ENCODE data around the gene GYS1.

GYS1 gene

DNA sequence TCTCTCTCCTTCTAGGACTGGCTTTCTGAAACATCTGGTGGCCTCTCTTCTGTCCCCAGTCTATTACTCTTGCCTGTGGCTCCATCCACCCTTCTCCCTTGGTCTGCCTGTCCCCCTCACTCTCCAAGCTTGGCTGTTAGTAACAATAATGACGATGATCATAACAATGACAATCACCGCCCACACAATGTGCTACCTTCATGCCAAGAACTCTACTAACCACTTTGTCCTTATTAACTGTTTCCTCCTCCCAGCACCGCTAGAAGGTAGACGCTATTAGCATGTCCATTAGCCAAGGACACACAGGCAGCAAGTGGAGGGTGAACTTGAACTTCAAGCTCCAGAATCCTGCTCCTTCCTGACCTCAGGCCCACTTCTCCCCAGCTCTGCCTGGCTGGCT, 2.7 kb downstream of the GYS1 start:
- DNase-seq (ENCODE audit: low spot score): no peak

DNA sequence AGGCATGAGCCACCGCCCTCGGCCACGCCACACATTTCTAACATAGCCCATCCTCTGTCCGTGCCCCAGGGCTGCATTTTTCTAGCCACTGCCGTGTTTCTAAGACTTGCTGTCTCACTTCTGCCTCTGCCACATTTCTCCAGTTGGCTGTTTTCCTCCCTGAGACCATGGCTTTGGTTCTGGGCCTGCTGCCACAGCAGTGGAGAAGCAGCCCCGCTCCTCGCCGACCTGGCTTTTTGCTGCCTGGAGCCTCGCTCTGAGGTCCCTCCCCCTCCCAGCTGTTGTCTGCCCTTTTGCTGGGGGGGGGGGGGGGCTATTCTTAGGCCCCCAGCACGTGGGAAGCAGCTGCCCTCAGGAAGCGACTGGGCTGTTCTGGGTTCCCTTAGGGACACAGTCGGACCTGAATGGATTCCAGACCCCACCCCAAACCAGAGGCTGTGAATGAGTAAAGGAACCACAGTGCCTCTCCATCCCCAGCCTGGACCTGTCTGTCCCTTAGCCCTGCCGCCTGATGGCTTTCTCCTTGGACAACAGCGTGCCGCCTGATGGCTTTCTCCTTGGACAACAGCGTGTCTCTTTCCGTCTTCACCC, 3.3 kb downstream of the GYS1 start:
- DNase-seq (ENCODE audit: low spot score): no peak

DNA sequence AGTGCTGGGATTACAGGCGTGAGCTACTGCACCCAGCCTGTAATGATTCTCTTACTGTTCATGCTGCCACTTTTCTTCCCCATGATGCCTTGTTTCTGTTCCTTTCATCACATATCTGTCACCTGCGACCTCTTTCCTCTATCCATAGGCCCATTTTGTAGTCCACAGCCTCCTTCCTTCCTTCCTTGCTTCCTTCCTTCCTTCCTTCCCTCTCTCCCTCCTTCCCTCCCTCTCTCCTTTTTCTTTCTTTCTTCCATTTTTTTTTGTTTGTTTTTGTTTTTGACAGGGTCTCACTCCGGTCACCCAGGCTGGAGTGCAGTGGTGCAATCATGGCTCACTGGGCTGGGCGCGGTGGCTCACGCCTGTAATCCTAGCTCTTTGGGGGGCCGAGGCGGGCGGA, 4.2 kb downstream of the GYS1 start:
- DNase-seq (ENCODE audit: low spot score): no peak

DNA sequence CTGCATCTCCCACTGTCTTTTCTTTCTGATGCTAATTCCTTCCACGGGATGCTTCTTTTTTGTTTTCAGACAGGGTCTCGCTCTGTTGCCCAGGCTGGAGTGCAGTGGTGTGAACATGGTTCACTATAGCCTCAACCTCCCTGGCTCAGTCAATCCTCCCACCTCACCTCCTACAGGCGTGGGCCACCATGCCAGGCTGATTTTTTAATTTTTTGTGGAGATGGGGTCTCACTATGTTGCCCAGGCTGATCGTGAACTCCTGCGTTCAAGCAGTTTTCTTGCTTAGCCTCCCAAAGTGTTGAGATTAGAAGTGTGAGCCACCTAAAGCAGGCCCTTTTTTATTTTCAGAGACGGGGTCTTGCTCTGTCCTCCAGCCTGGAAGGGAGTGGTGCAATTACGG, 4.8 kb downstream of the GYS1 start:
- no peak for DNase-seq (ENCODE audit: low spot score)

DNA sequence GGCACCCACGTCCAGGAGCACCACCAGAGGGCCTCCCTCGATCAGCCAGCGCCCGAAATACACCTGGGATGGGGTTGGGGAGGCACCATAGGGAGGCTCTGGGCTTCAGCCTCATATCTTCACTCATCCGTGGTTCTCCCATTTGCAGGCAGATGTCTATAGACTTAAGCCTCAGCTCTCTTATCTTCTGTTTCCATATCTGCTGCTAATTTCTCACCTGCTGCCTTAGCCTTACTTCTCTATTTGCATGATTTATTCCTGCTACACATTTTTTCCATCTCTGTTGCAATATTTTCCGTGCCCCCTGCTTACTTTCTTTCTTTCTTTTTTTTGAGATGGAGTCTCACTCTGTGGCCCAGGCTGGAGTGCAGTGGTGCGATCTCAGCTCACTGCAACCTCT, 5.8 kb downstream of the GYS1 start:
- no peak for DNase-seq (ENCODE audit: low spot score)

DNA sequence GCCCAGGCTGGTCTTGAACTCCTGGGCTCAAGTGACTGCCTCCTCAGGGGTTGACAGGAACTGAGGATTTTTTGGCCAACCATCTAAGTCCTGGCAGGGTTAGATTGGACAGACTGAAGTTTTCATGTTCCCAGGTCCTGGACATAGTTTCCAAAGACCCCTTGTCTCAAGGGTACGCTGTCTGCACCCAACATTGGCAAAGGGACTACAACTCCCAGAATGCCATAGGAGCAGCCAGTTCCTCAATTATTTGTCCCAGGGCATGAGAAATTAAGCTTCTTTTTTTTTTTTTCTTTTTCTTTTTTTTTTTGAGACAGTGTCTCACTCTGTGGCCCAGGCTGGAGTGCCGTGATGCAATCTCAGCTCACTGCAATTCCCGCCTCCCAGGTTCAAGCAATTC, 6.9 kb downstream of the GYS1 start:
- no peak for DNase-seq (ENCODE audit: low spot score)

DNA sequence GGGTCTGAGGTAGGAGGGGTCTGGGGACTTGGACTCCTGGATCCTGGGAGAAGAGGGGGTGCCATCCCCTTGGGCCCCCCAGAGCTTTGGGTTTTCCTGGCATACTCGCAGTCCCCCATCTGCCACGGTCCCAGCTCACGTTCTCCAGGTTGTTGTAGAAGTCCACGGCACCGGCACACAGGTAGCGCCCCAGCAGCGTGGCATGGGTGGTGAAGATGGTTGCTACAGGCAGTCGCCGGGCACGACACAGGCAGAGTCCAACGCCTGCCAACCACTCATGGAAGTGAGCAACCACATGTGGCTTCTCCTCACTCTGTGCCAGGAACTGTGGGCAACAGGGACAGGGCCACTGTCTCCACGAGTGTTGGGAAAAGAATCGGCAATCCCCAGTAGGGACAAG, 7.4 kb downstream of the GYS1 start:
- no peak for DNase-seq (ENCODE audit: low spot score)

DNA sequence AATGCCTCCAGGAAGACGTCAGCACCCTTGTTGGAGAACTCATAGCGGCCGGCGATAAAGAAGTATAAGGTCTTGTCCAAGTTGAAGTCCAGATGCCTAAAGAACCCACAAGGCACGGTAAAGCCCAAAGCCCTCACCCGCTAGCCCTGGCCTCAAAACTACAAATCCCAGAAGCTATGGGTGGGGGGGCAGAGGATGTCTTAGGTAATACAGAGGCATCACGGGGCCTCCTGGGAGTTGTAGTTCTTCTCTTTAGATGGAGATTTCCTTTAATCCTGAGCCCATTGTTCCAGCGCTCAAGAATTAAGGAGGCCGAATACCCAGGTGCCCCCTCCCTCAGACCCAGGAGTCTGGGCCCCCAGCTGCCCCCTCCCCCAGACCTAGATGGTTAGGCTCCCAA, 10.8 kb downstream of the GYS1 start:
- DNase-seq (ENCODE audit: low spot score): no peak

DNA sequence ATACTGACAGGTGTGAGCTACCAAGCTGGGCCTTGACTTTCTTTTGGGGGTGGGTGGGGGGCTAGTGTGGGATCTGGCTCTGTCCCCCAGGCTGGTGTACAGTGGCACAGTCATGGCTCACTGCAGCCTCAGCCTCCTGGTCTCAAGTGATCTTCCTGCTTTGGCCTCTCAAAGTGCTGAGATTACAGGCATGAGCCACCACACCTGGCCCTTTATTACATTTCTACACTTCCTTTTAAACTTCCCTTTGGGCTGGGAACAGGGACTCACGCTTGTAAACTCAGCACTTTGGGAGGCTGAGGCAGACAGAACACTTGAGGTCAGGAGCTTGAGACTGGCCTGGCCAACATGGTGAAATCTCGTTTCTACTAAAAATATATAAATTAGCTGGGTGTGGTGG, 16.0 kb downstream of the GYS1 start:
- DNase-seq (ENCODE audit: low spot score): no peak

DNA sequence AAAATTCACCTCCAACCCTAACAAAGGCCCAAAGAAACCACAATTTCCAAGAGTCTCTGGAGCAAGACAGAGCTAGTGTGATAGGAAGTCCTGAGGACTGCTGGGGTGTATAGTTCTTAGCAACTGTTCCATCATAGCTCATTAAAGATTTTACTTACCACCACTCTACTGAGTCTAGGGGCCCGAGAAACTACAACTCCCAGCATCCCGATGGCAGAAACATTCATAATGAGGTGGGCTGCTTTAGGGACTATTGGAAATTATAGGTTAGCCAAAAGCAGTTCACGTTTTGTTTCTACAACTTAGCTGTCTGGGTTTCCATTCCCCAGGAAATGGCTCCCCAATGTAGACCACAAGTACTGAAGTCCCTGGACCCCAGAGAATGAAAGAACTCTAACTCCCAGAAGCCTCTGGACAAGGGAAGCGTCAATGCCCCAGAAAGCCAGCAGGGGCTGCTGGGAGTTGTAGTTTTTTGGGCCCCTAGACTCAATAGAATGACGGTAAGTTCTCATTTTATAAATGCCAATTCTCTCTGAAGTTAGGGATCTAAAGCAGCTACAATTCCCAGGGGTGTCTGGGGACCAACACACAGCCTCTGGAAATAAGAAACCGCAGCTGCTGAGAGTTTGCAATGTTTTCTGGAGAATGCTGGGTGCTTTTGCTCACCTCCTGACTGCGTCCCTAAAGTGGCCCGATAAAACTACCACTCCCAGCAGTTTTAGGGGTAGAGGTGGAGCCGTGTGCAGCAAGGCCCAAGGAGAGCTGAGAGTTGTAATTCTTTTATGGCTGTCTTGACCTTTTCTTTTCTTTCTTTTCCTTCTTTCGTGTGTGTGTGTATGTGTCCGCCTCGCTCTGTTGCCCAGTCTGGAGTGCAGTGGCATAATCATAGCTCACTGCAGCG, 16.9 kb downstream of the GYS1 start:
- peak; percentile 32 for DNase-seq (ENCODE audit: low spot score)

DNA sequence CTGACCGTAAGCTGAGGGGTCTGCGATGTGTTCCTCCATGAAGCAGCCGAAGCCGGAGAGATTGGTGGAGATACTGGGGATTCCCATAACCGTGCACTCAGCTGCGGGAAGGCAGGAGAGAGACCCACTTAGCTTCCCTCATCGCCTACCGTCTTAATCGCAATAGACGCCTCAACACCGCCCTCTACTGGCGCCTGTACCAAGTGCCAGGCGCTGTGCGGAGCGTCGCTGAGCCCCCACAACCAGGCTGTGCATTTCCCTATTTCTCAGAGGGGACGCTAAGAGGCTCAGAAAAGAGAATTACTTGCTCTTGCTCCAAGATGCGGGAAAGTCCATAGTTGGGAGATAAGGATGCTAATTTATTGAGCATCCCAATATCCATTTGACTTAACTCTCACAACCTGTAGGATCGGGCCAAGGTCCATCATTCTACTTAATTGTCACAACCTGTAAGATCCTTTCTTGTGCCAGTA, 22.1 kb downstream of the GYS1 start:
- DNase-seq (ENCODE audit: low spot score): peak; percentile 28

DNA sequence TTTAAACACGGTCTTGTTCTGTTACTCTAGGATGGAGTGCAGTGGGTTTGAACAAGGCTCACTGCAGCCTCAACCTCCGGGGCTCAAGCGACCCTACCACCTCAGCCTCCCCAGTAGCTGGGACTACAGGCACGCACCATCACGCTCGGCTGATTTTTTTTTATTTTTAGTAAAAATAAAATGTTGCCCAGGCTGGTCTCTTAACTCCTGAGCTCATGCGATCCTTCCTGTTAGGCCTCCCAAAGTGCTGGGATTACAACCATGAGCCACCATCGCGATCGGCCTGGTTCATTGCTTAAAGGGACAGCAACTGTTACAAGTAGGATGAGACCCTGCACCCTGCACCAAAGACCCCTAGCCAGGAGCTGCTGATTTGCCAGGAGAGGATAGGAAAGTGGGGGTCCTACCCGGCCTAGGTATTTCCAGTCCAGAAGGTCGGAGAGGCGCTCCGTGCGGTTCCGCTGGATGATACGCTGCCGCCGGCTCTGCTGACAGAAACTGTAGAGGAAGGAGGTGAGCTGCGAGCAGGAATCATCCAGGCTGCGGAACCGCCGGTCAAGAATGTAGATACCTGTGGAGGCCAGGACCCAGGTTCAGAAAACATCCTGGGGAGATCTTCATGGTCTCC, 22.9 kb downstream of the GYS1 start:
- no peak for DNase-seq (ENCODE audit: low spot score)

DNA sequence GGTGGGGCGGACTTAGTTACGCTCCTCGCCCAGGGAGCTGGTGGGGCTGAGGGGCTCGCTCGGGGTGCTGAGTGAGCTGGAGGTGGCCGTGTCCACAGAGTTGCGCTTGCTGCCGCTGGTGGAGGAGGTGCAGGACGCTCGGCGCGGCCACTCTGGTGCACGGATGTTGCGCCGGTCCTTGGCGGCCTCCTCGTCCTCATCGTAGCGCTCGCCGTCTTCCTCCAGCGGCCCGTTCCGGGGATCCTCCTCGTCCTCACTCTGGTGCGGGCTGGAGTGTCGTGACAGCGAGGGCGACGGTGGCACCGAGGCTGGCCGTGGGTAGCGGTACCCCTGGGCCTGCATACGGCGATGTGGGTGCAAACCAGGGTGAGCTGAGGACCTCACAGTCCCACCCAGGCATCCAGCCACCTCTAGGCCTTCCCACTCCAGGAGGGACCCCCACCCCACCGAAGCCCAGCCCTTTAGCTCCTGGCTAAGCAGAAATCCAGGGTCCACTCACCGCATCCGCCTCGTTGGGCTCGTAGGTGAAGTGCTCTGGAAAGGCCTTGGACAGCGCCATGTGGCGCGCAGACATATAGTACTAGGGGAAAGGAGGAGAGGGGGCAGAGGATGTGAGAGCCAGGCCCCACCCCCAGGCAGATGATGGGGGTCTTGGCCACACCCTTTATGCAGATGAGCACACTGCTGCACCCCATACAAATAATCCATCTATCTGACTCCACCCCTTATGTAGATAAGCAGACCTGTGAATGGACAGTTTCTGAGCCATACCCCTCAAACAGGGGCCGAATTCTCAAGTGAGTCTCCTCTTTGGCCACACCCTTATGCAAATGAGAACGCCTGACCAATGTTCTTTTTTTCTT, 23.6 kb downstream of the GYS1 start:
- DNase-seq (ENCODE audit: low spot score): no peak

DNA sequence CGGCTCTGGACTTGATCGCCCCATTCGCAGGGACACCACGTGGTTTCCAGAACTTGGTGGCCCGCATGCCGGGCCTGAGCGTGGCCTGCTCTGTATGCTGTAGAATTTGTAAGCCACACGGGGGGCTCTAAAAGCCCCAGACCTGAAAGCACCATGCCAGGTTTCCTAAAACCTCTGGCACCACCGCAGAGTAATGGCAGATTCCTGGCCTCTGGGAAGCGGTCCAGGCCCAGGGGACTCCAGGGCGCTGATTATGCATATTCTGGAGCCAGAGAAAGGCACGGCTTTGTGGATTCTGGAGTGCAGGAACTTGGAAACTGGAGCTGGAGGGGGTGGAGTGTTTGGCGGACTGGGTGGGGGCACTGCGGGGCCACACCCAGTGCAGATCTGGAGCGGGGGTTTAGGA, 24.3 kb downstream of the GYS1 start:
- DNase-seq (ENCODE audit: low spot score): no peak

DNA sequence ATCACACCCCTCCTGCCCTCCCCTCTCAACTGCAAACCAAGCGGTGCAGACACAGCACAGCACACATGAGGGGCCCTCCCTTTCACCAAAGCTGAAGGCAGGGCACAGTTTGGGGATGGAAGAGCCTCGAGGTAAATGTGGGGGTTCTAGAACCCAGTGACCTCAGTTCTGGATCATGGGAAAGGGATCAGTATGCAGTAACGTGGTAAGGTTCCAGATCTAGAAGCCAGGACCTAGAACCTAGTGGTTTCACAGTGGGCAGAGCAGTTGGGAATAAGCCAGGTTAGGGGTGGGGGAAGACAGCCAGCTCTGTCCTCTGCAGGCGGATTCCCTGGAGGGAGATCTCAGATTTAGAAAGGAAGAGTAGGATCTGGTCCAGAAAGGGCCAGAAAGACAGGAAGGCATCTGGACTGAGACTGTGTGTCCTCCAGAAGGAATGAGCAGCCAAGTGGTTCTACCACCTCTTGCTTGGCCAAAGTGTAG, 24.9 kb downstream of the GYS1 start:
- DNase-seq (ENCODE audit: low spot score): no peak

DNA sequence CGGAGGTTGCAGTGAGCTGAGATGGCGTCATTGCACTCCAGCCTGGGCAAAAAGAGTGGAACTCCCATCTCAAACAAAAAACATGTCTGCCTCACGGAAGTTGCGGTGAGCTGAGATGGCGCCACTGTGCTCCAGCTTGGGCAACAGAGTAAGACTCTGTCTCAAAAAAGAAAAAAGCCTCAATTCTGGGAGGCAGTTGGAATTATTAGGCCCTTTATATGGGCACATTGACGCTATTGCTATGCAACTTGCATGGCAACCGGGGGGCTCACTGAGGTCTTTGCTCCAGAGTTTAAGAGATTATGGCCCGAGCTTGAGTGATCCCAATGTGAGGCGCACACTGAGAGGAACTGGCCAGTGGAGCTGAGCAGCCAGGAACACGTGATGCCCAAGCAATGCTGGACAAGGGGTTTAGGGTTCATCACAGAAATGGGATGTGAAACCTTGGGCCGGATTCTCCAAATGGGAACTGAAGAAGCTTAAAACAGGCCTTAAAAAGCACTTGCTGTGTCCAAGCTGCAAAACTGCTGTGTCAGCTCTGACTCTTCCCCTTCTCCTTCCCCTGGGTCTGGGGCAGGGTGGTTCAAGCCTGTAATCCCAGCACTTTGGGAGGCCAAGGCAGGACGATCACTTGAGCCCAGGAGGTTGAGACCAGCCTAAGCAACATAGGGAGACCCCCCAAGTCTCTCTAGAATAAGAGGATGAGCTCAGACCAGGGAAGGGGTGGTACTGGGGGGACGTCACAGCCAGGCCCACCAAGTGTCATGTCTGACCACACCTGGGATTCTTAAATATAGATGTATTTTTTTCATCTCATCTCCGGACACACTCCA, 25.5 kb downstream of the GYS1 start:
- DNase-seq (ENCODE audit: low spot score): no peak

DNA sequence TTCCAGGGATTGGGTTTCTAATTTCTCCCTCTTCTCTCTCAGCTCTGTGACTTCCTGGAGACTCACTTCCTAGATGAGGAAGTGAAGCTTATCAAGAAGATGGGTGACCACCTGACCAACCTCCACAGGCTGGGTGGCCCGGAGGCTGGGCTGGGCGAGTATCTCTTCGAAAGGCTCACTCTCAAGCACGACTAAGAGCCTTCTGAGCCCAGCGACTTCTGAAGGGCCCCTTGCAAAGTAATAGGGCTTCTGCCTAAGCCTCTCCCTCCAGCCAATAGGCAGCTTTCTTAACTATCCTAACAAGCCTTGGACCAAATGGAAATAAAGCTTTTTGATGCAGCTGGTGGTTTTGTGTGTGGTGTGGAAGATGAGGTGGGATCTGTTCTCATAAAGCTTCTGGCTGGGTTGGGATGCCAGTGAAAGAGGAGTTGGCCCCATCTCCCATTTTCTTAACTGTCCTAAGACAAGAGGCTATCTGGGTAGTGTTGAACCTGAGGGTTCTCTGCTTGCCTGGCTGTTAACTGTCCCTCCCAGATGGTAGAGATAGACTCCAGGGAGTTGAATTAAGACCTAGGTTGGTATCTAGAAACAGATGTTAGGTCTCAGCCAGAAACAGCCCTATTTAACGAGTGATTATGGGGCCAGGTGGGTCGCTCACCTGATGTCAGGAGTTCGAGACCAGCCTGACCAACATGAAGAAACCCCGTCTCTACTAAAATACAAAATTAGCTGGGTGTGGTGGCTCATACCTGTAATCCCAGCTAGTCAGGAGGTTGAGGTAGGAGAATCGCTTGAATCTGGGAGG, 26.4 kb downstream of the GYS1 start:
- DNase-seq (ENCODE audit: low spot score): no peak

DNA sequence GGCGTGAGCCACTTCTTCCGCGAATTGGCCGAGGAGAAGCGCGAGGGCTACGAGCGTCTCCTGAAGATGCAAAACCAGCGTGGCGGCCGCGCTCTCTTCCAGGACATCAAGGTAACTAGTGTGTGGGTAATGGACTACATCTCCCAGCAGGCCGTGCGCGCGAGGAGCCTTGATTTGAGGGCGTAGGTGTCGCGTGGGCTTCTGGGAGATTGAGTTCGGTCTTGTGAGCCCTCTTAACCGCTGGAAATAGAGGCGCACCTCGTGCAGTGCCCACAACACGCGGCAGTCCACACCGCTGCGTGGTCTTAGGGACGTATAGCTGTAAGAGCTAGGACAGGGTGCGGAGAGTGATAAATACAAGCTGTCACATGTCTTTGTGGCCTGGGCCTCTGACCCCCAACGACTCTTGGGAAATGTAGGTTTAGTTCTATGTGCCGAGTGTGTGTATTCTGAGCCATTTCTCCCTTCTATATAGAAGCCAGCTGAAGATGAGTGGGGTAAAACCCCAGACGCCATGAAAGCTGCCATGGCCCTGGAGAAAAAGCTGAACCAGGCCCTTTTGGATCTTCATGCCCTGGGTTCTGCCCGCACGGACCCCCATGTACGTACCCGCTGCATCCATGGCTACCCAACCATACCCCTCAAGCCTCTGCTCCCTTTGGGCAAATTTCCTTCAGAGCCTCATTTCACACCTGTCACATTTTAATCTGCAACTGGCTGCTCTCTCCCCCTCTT, 27.1 kb downstream of the GYS1 start:
- DNase-seq (ENCODE audit: low spot score): peak; percentile 85

Measured in SK-N-DZ (cell line).